ENCODE data around the gene WRNIP1. TPM values are rescaled to one million over a fixed set of nuclear protein-coding genes. Genes with fewer than 3 reads are reported as not detected.
"Not testable (repeated sequence)": the region's sequence is repeated elsewhere in the genome, so short reads cannot be mapped to it uniquely, and the experiment has no call there.

WRNIP1 gene
- polyA plus RNA-seq, 3 donors: 58.6 to 64.8 (median 59.0) TPM

- no peak for DNase-seq (ENCODE audit: low read depth in 3 of 3, low spot score in 2 of 3)
Measured at GRCh38 chr6:2760882-2761842, 4.0 kb upstream of the WRNIP1 start.

- DNase-seq (ENCODE audit: low read depth in 3 of 3, low spot score in 2 of 3): not testable (repeated sequence)
Measured at GRCh38 chr6:2762868-2763267, 2.3 kb upstream of the WRNIP1 start.

- no peak for DNase-seq (ENCODE audit: low read depth in 3 of 3, low spot score in 2 of 3)
Measured at GRCh38 chr6:2763345-2763841, 1.8 kb upstream of the WRNIP1 start.

GRCh38 chr6:2763876-2764540 lies 1.2 kb upstream of the WRNIP1 start:
- no peak for DNase-seq (ENCODE audit: low read depth in 3 of 3, low spot score in 2 of 3)

GRCh38 chr6:2764610-2765165 lies 505 bp upstream of the WRNIP1 start:
- DNase-seq (ENCODE audit: low read depth in 3 of 3, low spot score in 2 of 3): peak in 1 of 3 donors; percentile 50

GRCh38 chr6:2765896-2766766 lies 938 bp downstream of the WRNIP1 start:
- DNase-seq (ENCODE audit: low read depth in 3 of 3, low spot score in 2 of 3): no peak

- DNase-seq (ENCODE audit: low read depth in 3 of 3, low spot score in 2 of 3): no peak
Measured at GRCh38 chr6:2766767-2767656, 1.8 kb downstream of the WRNIP1 start.

GRCh38 chr6:2767657-2768524 lies 2.7 kb downstream of the WRNIP1 start:
- DNase-seq (ENCODE audit: low read depth in 3 of 3, low spot score in 2 of 3): no peak

GRCh38 chr6:2768696-2769095 lies 3.5 kb downstream of the WRNIP1 start:
- no peak for DNase-seq (ENCODE audit: low read depth in 3 of 3, low spot score in 2 of 3)

- no peak for DNase-seq (ENCODE audit: low read depth in 3 of 3, low spot score in 2 of 3)
Measured at GRCh38 chr6:2770171-2770570, 5.0 kb downstream of the WRNIP1 start.

- no peak for DNase-seq (ENCODE audit: low read depth in 3 of 3, low spot score in 2 of 3)
Measured at GRCh38 chr6:2771079-2771478, 5.9 kb downstream of the WRNIP1 start.

- DNase-seq (ENCODE audit: low read depth in 3 of 3, low spot score in 2 of 3): no peak
Measured at GRCh38 chr6:2772840-2773239, 7.6 kb downstream of the WRNIP1 start.

GRCh38 chr6:2773449-2773848 lies 8.3 kb downstream of the WRNIP1 start:
- DNase-seq (ENCODE audit: low read depth in 3 of 3, low spot score in 2 of 3): no peak

- no peak for DNase-seq (ENCODE audit: low read depth in 3 of 3, low spot score in 2 of 3)
Measured at GRCh38 chr6:2775003-2775402, 9.8 kb downstream of the WRNIP1 start.

GRCh38 chr6:2777249-2777648 lies 12.1 kb downstream of the WRNIP1 start:
- DNase-seq (ENCODE audit: low read depth in 3 of 3, low spot score in 2 of 3): no peak

GRCh38 chr6:2780102-2780737 lies 15.0 kb downstream of the WRNIP1 start:
- DNase-seq (ENCODE audit: low read depth in 3 of 3, low spot score in 2 of 3): no peak

- no peak for DNase-seq (ENCODE audit: low read depth in 3 of 3, low spot score in 2 of 3)
Measured at GRCh38 chr6:2781685-2782355, 16.6 kb downstream of the WRNIP1 start.

GRCh38 chr6:2782356-2782708 lies 17.1 kb downstream of the WRNIP1 start:
- DNase-seq (ENCODE audit: low read depth in 3 of 3, low spot score in 2 of 3): no peak

Data from right renal cortex interstitium (tissue), 3 donors.